Esophagus muscularis mucosa (tissue), 4 donors: ENCODE data around the gene RMRP. TPM values are rescaled to one million over a fixed set of nuclear protein-coding genes. Genes with fewer than 3 reads are reported as not detected.
A peak's percentile ranks its signal among the peaks of the same experiment; 100 is the strongest.

Experiments used
- DNase-seq: peaks from one replicate; pipeline ENCODE4 v3.0.0-alpha.2; 2017; ENCODE audit errors: extremely low spot score
- H3K27ac ChIP-seq, 4 donors: fragments of 200-600 bp; sonication (generic); replicated peaks in 1 of 4; 1 replicate in 3 of 4; 2 replicates in 1 of 4; pipeline ENCODE4 v1.5.1; 2016 to 2019; ENCODE audit warnings: mild to moderate bottlenecking in 1 of 4
- H3K27me3 ChIP-seq, 4 donors: fragments of 200-600 bp; sonication (generic); one replicate each; pipeline versions ENCODE4 v1.5.1 to v1.6.0; 2016 to 2019
- H3K36me3 ChIP-seq, 4 donors: fragments of 200-600 bp; sonication (generic); one replicate each; pipeline ENCODE4 v1.5.1; 2016 to 2019
- H3K4me1 ChIP-seq, 4 donors: fragments of 200-600 bp; sonication (generic); one replicate each; pipeline ENCODE4 v1.5.1; 2016 to 2019
- H3K4me3 ChIP-seq, 4 donors: fragments of 200-600 bp; sonication (generic); 1 replicate in 2 of 4; 2 replicates in 2 of 4; pipeline ENCODE4 v1.5.1; 2016 to 2019; ENCODE audit warnings: mild to moderate bottlenecking in 4 of 4, moderate library complexity in 1 of 4
- H3K9me3 ChIP-seq, 4 donors: fragments of 200-600 bp; sonication (generic); 1 replicate in 3 of 4; 2 replicates in 1 of 4; pipeline ENCODE4 v1.5.1; 2016 to 2019
- EP300 ChIP-seq: sonication (generic); formaldehyde crosslinking; IDR thresholded peaks from one replicate; pipeline ENCODE4 v1.6.1; 2017; ENCODE audit warnings: antibody characterized with exemption
- POLR2A ChIP-seq: fragments of 450-650 bp; IDR thresholded peaks from one replicate; pipeline ENCODE4 v1.6.1; 2017; ENCODE audit warnings: antibody characterized with exemption, moderate library complexity, mild to moderate bottlenecking, low read depth
- POLR2AphosphoS5 ChIP-seq, 2 donors: sonication (generic); formaldehyde crosslinking; IDR thresholded peaks; one replicate each; pipeline ENCODE4 v1.6.1; 2017; ENCODE audit warnings: antibody characterized with exemption in 2 of 2
- WGBS: methylation state at CpG from one replicate; pipeline ENCODE4 v1.1.5; 2018; 5-methylcytosine and 5-hydroxymethylcytosine counted together
- intact Hi-C: fragments of 100-400 bp; cut with DNase I; formaldehyde crosslinking; loops from one replicate; pipeline ENCODE4 v1.15.1; 2023
- total RNA-seq, 4 donors: library from RNA; depleted of rRNA; stranded (reverse); fragments of >200 nt; gene quantifications; one replicate each; pipeline versions ENCODE4 v1.1.0 to v1.2.1, GENCODE V29; 2016
- TF ChIP-seq, protein P1 (sequence below), 3 experiments: fragments of 200-600 bp in 2 of 3; fragments of 450-650 bp in 1 of 3; sonication (generic) in 2 of 3; IDR thresholded peaks; one replicate each; pipeline ENCODE4 v1.5.1; 2017 to 2019; ENCODE audit warnings: antibody characterized with exemption in 3 of 3, mild to moderate bottlenecking in 2 of 3, moderate library complexity in 1 of 3

RMRP gene
- total RNA-seq, 4 donors from 2014 or later = 1,899 to 6,162 (median 2,510) TPM

DNA sequence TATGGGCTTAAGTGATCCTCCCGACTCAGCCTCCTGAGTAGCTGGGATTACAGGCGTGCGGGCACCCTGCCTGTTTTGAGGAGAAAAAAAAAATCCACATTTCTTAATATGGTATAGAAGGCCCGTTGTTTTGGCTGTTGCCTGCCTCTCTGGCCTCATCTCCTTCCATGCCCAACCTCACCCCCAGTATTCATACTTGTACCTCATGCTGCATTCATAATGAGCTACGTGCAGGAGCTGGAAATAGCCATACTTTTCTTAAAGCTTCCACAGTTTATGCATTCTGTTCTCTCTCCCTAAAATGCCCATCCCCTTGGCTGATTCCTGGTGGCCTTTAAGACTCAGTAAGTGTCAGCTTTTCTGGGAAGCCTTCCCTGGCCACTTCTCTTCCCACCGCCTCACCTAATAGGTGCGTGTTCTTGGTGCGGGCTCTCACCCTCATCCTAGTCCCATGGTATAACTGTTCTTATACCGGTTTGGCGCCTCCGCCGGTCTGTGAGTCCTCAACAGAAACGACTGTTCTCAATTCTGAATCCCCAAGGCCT is 34.0 kb upstream of the RMRP start:
- DNase-seq = no peak
- intact Hi-C loops = loop anchor here (2.0 kb wide), 2 partner anchors 33 to 37 kb away; partner anchors contain the start of genes CCDC107 and RMRP
- peaks cover 12 to 61% (median 57%) of the 10 kb centered on the region in 4 donors for H3K4me1 ChIP-seq
- no peaks in the 10 kb centered on the region for H3K9me3 ChIP-seq
- WGBS = 54% methylated on average over 13 of the region's 13 CpGs
- H3K27me3 ChIP-seq = no peaks in the 10 kb centered on the region
- peak overlapping the region; percentile 72 to 90 (median 86) for H3K4me3 ChIP-seq
- TF ChIP-seq, protein P1, sequence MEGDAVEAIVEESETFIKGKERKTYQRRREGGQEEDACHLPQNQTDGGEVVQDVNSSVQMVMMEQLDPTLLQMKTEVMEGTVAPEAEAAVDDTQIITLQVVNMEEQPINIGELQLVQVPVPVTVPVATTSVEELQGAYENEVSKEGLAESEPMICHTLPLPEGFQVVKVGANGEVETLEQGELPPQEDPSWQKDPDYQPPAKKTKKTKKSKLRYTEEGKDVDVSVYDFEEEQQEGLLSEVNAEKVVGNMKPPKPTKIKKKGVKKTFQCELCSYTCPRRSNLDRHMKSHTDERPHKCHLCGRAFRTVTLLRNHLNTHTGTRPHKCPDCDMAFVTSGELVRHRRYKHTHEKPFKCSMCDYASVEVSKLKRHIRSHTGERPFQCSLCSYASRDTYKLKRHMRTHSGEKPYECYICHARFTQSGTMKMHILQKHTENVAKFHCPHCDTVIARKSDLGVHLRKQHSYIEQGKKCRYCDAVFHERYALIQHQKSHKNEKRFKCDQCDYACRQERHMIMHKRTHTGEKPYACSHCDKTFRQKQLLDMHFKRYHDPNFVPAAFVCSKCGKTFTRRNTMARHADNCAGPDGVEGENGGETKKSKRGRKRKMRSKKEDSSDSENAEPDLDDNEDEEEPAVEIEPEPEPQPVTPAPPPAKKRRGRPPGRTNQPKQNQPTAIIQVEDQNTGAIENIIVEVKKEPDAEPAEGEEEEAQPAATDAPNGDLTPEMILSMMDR (IDR thresholded peaks at IDR 0.05) = no peak
- TF ChIP-seq POLR2A (no peak), EP300 (peak; percentile 81), POLR2AphosphoS5 (IDR thresholded peaks at IDR 0.05) (peak in 1 of 2 donors; percentile 84)
- peaks cover 14 to 32% (median 24%) of the 10 kb centered on the region in 4 donors for H3K36me3 ChIP-seq
- peak overlapping the region; percentile 95 to 98 (median 96) for H3K27ac ChIP-seq

DNA sequence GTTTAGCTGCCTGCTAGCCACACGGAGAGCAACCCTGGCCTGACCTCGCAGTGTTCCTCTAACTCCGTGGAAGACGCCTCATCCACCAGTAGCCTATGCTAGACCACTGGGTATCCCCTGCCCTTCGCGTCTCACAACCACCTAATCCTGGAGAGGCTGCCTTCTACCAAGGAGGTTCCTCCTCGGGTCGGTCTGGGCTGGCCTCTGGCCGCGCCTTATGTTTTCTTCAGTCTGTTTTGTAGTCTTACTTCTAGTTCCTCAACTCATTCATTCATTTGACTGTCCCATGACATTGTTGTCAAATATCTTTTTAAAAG is 33.5 kb upstream of the RMRP start:
- intact Hi-C loops = loop anchor here (2.0 kb wide), 2 partner anchors 32 to 38 kb away; partner anchors contain the start of genes CCDC107 and RMRP
- no peak for TF ChIP-seq POLR2A
- TF ChIP-seq POLR2AphosphoS5 (IDR thresholded peaks at IDR 0.05) = no peak
- TF ChIP-seq EP300 = no peak
- TF ChIP-seq, protein P1 (IDR thresholded peaks at IDR 0.05) = no peak
- Histone ChIP-seq H3K9me3 (no peaks in the 10 kb centered on the region), H3K4me3 (peak overlapping the region; percentile 72 to 90 (median 86)), H3K36me3 (peaks cover 9 to 34% (median 26%) of the 10 kb centered on the region in 4 donors), H3K27me3 (no peaks in the 10 kb centered on the region), H3K4me1 (peaks cover 16 to 56% (median 53%) of the 10 kb centered on the region in 4 donors), H3K27ac (peak overlapping the region; percentile 95 to 98 (median 96))
- no peak for DNase-seq
- 7% methylated on average over 9 of the region's 10 CpGs for WGBS

DNA sequence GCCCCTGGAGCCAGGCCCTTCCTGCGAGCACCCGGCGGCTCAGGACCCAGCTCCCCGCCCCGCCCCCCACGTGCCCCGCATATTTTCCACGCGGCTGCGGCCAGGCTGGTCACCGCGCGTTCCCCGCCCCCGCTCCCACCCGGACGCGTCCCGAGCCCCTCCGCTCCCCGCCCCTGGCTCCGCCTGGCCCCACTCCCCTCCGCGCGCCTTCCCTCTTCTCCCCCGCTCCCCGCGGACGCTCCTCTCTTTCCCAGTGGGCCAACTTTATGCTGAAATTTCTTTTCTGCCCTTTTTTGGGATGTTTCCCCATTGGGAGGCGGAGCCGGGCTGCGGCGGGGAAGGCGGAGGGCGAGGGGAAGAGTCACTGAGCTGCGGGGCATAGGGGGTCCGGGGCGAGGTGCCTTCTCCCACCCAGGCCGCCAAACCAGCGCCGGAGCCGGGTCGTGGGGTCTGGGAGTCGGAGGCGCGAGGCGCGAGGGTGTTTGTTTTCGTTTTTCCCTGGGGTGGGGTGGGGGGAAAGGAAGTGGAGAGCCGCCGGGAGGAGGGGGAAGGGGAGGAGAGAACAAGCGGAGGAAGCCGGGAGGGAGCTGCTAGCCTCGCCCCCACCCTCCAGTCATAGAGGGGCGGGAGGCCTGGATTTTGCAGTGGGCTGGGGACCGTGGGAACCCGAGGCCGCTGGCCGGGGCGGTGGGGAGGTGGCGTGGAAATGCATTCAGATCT is 33.0 kb upstream of the RMRP start:
- TF ChIP-seq POLR2AphosphoS5 (IDR thresholded peaks at IDR 0.05) (peak in 1 of 2 donors; percentile 77), POLR2A (peak; percentile 39), EP300 (no peak)
- TF ChIP-seq, protein P1 (IDR thresholded peaks at IDR 0.05) = no peak
- 2% methylated on average over 38 of the region's 61 CpGs for WGBS
- no peaks in the 10 kb centered on the region for H3K9me3 ChIP-seq
- H3K36me3 ChIP-seq = peaks cover 9 to 34% (median 28%) of the 10 kb centered on the region in 4 donors
- H3K27ac ChIP-seq = peak overlapping the region; percentile 95 to 98 (median 96)
- no peaks in the 10 kb centered on the region for H3K27me3 ChIP-seq
- H3K4me3 ChIP-seq = peak overlapping the region; percentile 72 to 90 (median 86)
- peaks cover 22 to 56% (median 48%) of the 10 kb centered on the region in 4 donors for H3K4me1 ChIP-seq
- intact Hi-C loops = loop anchor here (2.0 kb wide), 2 partner anchors 32 to 38 kb away; partner anchors contain the start of genes CCDC107 and RMRP
- DNase-seq = peak; percentile 96

DNA sequence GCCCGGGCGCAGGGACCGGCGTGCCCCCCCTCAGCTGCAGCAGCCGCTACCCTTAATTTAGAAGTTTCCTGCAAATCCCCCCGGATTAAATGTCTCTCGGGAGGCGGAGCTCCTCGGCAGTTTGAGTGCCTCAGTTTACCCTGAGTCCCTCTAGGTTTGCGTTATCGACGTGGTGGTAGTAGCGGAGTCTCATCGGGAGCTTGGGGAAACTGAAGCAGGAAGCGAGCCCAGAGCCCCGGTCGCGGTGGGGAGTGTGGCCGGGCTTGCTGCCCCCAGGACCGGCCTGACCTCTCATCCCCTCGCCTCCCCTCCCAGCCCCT is 32.4 kb upstream of the RMRP start:
- H3K4me3 ChIP-seq = peak overlapping the region; percentile 72 to 90 (median 86)

More for the DNA sequence above, 32.4 kb upstream of the RMRP start:
- DNase-seq = no peak
- H3K4me1 ChIP-seq = peaks cover 27 to 56% (median 43%) of the 10 kb centered on the region in 4 donors
- peaks cover 11 to 37% (median 31%) of the 10 kb centered on the region in 4 donors for H3K36me3 ChIP-seq
- TF ChIP-seq POLR2AphosphoS5 (IDR thresholded peaks at IDR 0.05) (no peak), EP300 (no peak), POLR2A (no peak)
- TF ChIP-seq, protein P1 (IDR thresholded peaks at IDR 0.05) = no peak
- no CpG with 5 or more reads among the region's 21 CpGs for WGBS
- no peaks in the 10 kb centered on the region for H3K27me3 ChIP-seq
- peak overlapping the region; percentile 95 to 98 (median 96) for H3K27ac ChIP-seq
- H3K9me3 ChIP-seq = no peaks in the 10 kb centered on the region
- intact Hi-C loops = loop anchor here (2.0 kb wide), 2 partner anchors 31 to 39 kb away; partner anchors contain the start of genes CCDC107 and RMRP
